ENCODE results near the gene KRTAP5-11. TPM values are rescaled to one million over a fixed set of nuclear protein-coding genes. Genes with fewer than 3 reads are reported as not detected.
"Not testable (repeated sequence)": the region's sequence is repeated elsewhere in the genome, so short reads cannot be mapped to it uniquely, and the experiment has no call there.

KRTAP5-11 gene
- total and polyA plus RNA-seq, 2 of the 8 experiments (the other 6 are each of a cell fraction or from before 2014, with no cell fraction given): not detected

DNA sequence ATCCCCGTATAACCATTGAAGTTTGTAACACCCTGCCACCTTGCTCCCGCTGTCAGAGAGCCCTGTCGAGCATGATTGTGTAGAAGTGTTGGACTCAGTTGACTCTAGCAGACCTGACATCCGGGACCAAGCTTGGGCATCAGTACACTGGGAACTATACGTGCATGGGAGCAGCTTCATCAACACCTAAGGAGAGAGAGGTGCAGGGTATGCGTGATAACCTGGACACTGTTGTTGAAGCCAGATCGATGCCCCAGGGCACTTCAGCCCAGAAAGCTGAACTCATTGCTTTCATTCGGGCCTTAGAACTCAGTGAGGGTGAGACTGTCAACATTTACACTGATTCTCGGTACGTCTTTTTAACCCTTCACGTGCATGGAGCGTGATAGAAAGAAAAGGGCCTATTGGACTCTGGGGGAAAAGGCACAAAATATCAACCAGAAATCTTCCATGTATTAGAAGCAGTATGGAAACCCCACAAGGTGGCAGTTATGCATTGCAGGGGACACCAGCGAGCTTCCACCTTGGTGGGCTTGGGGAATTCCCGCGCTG is 31.8 kb upstream of the KRTAP5-11 start:
- POLR2A ChIA-PET (ENCODE audit: partially characterized antibody); H2AFZ ChIP-seq (ENCODE audit: low read length); H3K14ac ChIP-seq (ENCODE audit: insufficient read length); H2BK20ac ChIP-seq (ENCODE audit: low read length); H3K9me3 ChIP-seq (ENCODE audit: insufficient read depth in 2 of 2, low read depth in 1 of 2, low read length in 1 of 2); H2BK5ac ChIP-seq (ENCODE audit: low read depth, low read length); DNase-seq (ENCODE audit: low read depth in 1 of 2, low spot score in 2 of 2); FAIRE-seq; H3K79me1 ChIP-seq (ENCODE audit: low read depth, low read length); H2BK12ac ChIP-seq (ENCODE audit: low read depth, low read length); H4K20me1 ChIP-seq (replicated peaks in 1 of 2; ENCODE audit: control insufficient read depth in 1 of 2, insufficient read depth in 2 of 2, low read length in 2 of 2); H2AK5ac ChIP-seq (ENCODE audit: low read depth, low read length); H4K91ac ChIP-seq (replicated peaks; ENCODE audit: insufficient read length, low read length); H2BK15ac ChIP-seq (ENCODE audit: low read length); H3K23ac ChIP-seq (ENCODE audit: insufficient read length); H4K8ac ChIP-seq (ENCODE audit: extremely low read depth, insufficient read depth, low read length); H3K4me2 ChIP-seq (ENCODE audit: insufficient read depth in 1 of 2, low read depth in 2 of 2, low read length in 2 of 2); H3K79me2 ChIP-seq (ENCODE audit: control insufficient read depth in 1 of 2, insufficient read depth in 2 of 2, low read length in 2 of 2); H3K27ac ChIP-seq (ENCODE audit: low read depth, low read length); H3K4me3 ChIP-seq (ENCODE audit: extremely low read depth in 1 of 4, insufficient read depth in 2 of 4, low read depth in 3 of 4, low read length in 4 of 4); H3K4ac ChIP-seq (replicated peaks; ENCODE audit: insufficient read length, low read depth, low read length); H3K4me1 ChIP-seq (replicated peaks in 1 of 4; ENCODE audit: control insufficient read depth in 3 of 4, insufficient read depth in 4 of 4, low read length in 3 of 4); H3K56ac ChIP-seq (replicated peaks; ENCODE audit: insufficient read length, low read depth, low read length); H3K18ac ChIP-seq (ENCODE audit: extremely low read depth, low read length); H3K36me3 ChIP-seq (ENCODE audit: control insufficient read depth in 2 of 4, insufficient read depth in 4 of 4, low read length in 3 of 4); H3K9ac ChIP-seq (replicated peaks in 1 of 4; ENCODE audit: extremely low read depth in 1 of 4, low read depth in 3 of 4, low read length in 3 of 4); H2BK120ac ChIP-seq (replicated peaks; ENCODE audit: low read depth, low read length); H4K5ac ChIP-seq (ENCODE audit: insufficient read length, low read depth, low read length); CTCF ChIA-PET (ENCODE audit: partially characterized antibody); H3K27me3 ChIP-seq (replicated peaks in 1 of 4; ENCODE audit: control insufficient read depth in 3 of 4, extremely low read depth in 1 of 4, insufficient read depth in 3 of 4, low read length in 3 of 4); H3K23me2 ChIP-seq (ENCODE audit: low read depth, low read length): not testable (repeated sequence)
- 77% methylated on average over 14 of the region's 15 CpGs; no CpG with 5 or more reads in 1 of the 2 experiments for WGBS, 2 experiments (ENCODE audit: extremely low coverage in 1 of 2, insufficient coverage in 1 of 2, insufficient read length in 1 of 2, insufficient replicate concordance in 2 of 2, low coverage in 1 of 2, low lambda C conversion rate in 2 of 2, missing lambda C conversion rate in 1 of 2)

DNA sequence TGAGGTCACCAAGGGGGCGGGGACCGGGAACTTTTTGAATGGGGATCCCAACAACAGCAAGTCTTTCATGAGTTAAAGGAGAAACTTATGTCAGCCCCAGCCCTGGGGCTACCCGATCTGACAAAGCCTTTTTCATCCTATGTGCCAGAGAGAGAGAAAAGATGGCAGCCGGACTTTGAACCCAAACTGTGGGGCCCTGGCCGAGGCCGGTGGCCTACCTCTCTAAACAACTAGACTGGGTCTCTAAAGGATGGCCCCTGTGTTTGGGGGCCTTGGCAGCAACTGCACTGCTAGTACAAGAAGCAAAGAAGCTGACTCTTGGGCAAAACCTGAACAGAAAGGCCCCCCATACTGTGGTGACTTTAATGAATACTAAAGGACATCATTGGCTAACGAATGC is 31.3 kb upstream of the KRTAP5-11 start:
- H2BK5ac ChIP-seq (ENCODE audit: low read depth, low read length); H3K36me3 ChIP-seq (ENCODE audit: control insufficient read depth in 2 of 4, insufficient read depth in 4 of 4, low read length in 3 of 4); H3K4me2 ChIP-seq (ENCODE audit: insufficient read depth in 1 of 2, low read depth in 2 of 2, low read length in 2 of 2); H3K23ac ChIP-seq (ENCODE audit: insufficient read length); FAIRE-seq; H3K56ac ChIP-seq (replicated peaks; ENCODE audit: insufficient read length, low read depth, low read length); H2BK15ac ChIP-seq (ENCODE audit: low read length); H3K27me3 ChIP-seq (replicated peaks in 1 of 4; ENCODE audit: control insufficient read depth in 3 of 4, extremely low read depth in 1 of 4, insufficient read depth in 3 of 4, low read length in 3 of 4); CTCF ChIA-PET (ENCODE audit: partially characterized antibody); H2AFZ ChIP-seq (ENCODE audit: low read length); H3K79me2 ChIP-seq (ENCODE audit: control insufficient read depth in 1 of 2, insufficient read depth in 2 of 2, low read length in 2 of 2); H3K23me2 ChIP-seq (ENCODE audit: low read depth, low read length); H4K20me1 ChIP-seq (replicated peaks in 1 of 2; ENCODE audit: control insufficient read depth in 1 of 2, insufficient read depth in 2 of 2, low read length in 2 of 2); H3K4ac ChIP-seq (replicated peaks; ENCODE audit: insufficient read length, low read depth, low read length); H2AK5ac ChIP-seq (ENCODE audit: low read depth, low read length); H2BK20ac ChIP-seq (ENCODE audit: low read length); H3K4me1 ChIP-seq (replicated peaks in 1 of 4; ENCODE audit: control insufficient read depth in 3 of 4, insufficient read depth in 4 of 4, low read length in 3 of 4); H4K91ac ChIP-seq (replicated peaks; ENCODE audit: insufficient read length, low read length); H3K4me3 ChIP-seq (ENCODE audit: extremely low read depth in 1 of 4, insufficient read depth in 2 of 4, low read depth in 3 of 4, low read length in 4 of 4); H2BK12ac ChIP-seq (ENCODE audit: low read depth, low read length); H3K9ac ChIP-seq (replicated peaks in 1 of 4; ENCODE audit: extremely low read depth in 1 of 4, low read depth in 3 of 4, low read length in 3 of 4); H3K9me3 ChIP-seq (ENCODE audit: insufficient read depth in 2 of 2, low read depth in 1 of 2, low read length in 1 of 2); POLR2A ChIA-PET (ENCODE audit: partially characterized antibody); H3K27ac ChIP-seq (ENCODE audit: low read depth, low read length); H3K18ac ChIP-seq (ENCODE audit: extremely low read depth, low read length); DNase-seq (ENCODE audit: low read depth in 1 of 2, low spot score in 2 of 2); H3K79me1 ChIP-seq (ENCODE audit: low read depth, low read length); H3K14ac ChIP-seq (ENCODE audit: insufficient read length); H4K8ac ChIP-seq (ENCODE audit: extremely low read depth, insufficient read depth, low read length); H2BK120ac ChIP-seq (replicated peaks; ENCODE audit: low read depth, low read length); H4K5ac ChIP-seq (ENCODE audit: insufficient read length, low read depth, low read length): not testable (repeated sequence)
- WGBS, 2 experiments (ENCODE audit: extremely low coverage in 1 of 2, insufficient coverage in 1 of 2, insufficient read length in 1 of 2, insufficient replicate concordance in 2 of 2, low coverage in 1 of 2, low lambda C conversion rate in 2 of 2, missing lambda C conversion rate in 1 of 2): 89% methylated on average over 6 of the region's 7 CpGs; no CpG with 5 or more reads in 1 of the 2 experiments

Measured in H1 (cell line).